Kidney capillary endothelial cell (primary cell): ENCODE data around the gene UBE3C.
A peak's percentile ranks its signal among the peaks of the same experiment; 100 is the strongest.
"Not testable (repeated sequence)": the region's sequence is repeated elsewhere in the genome, so short reads cannot be mapped to it uniquely, and the experiment has no call there.

Source experiments
- DNase-seq: peaks from one replicate; pipeline ENCODE4 v3.0.0-alpha.2; 2018; ENCODE audit warnings: low spot score

Gene UBE3C

DNA sequence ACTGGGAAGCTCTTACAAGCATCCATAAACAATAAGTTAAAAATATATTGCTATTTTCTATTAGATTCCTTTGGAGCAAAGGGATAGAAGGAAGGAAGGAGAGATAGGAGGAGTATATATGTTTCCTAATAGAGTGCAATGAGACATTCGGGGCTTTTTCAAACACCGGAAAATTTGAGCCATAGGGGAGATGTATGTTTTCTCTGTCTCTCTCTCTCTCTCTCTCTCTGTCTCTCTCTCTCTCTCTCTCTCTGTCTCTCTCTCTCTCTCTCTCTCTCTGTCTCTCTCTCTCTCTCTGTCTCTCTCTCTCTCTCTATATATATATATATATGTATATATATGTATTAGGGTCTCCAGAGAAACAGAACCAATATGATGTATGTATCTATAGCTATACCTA lies 7.9 kb upstream of the UBE3C start:
- not testable (repeated sequence) for DNase-seq

GRCh38 chr7:157132796-157133195 lies 5.9 kb upstream of the UBE3C start:
- no peak for DNase-seq

GRCh38 chr7:157133304-157133703 lies 5.4 kb upstream of the UBE3C start:
- no peak for DNase-seq

- DNase-seq, result peak; percentile 32
Observed at GRCh38 chr7:157136372-157136771, 2.4 kb upstream of the UBE3C start.

DNA sequence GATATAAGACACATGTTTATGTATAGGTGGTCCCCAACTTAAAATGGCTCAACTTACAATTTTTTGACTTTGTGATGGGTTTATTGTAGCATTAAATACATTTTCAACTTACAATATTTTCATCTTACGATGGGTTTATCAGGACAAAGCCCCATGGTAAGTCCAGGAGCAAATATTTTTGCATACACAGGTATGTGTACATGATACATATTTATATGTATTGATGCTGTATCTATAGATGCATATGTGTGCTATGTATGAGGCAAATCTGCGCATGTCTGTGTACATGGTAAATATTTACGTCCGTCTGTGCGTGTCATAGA lies 664 bp upstream of the UBE3C start:
- no peak for DNase-seq

GRCh38 chr7:157139111-157139809 lies 534 bp downstream of the UBE3C start:
- DNase-seq, result peak; percentile 42

DNA sequence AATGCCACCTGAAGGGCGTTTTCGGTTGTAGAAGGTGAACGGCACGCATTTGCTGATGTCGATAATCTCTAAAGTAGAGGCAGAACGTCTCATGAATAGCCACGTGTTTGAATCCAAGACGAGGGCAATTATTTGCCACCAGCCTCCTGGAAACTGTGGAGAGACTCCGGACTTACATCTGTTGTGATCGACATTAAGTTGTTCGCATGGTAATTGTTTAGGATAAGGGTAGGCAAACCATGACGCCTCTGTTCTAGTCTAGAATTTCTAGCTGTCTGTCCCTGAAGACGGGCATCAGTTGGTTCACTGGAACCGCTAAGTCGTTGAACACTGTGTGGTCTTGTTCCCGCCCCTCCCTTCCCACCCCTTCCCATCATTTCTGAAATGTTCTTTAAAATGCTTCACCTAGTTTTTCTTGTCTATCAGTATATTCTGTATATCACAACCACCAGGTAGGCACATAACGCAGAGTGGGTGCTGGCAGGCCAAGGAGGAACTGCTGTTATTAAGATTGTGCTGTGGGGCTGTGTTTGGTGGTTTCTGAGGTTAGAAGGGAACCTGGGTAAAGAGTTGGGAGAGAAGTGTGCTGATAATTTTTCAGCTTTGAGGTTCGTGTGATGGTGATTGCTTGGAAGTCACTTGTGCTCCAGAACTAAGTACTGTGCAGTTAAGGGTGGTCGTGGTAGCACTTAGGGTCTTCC lies 1.2 kb downstream of the UBE3C start:
- peak; percentile 21 for DNase-seq

- DNase-seq, result no peak
Observed at GRCh38 chr7:157140511-157140905, 1.8 kb downstream of the UBE3C start.

- no peak for DNase-seq
Observed at GRCh38 chr7:157141525-157142060, 2.9 kb downstream of the UBE3C start.

DNA sequence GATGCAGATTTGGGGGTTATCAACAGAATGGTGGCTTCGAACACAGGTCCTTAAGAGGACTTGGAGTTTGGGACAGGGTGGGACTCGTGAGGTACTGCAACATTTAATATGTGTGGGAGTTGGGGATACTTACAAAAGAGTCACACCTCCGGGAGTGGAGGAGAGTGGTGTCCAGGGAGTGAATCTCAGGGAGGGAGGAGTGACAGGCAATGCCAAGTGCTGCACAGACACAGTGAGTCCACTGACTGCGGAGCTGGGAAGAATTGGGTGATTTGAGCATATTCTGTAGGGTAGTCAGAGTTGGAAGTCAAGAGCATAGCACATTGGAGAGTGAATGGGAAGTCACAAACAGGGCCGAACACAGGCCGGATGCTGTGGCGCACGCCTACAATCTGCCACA lies 5.1 kb downstream of the UBE3C start:
- no peak for DNase-seq

GRCh38 chr7:157149317-157149716 lies 10.6 kb downstream of the UBE3C start:
- DNase-seq, result no peak

DNA sequence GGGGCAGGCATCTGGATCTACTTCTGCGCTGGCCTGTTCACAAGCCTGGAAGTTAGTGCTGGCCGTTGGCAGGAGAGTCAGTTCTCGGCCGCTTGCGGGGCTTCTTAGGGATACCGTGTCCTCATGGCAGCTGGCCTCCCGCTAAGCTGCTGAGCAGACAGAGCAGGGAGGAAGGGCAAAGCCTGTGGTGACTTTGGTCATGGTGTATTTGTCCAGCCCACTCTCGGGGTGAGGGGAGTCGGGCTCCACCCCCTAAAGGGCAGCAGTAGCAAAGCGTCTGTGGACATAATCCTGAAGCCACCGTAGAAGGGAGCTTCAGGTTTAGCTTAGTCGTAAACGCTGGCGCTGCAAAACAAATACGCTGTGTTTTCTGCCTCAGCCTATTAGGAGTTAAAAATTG lies 12.2 kb downstream of the UBE3C start:
- no peak for DNase-seq

GRCh38 chr7:157151626-157152339 lies 13.1 kb downstream of the UBE3C start:
- DNase-seq, result no peak

- no peak for DNase-seq
Observed at GRCh38 chr7:157152391-157152937, 13.7 kb downstream of the UBE3C start.

DNA sequence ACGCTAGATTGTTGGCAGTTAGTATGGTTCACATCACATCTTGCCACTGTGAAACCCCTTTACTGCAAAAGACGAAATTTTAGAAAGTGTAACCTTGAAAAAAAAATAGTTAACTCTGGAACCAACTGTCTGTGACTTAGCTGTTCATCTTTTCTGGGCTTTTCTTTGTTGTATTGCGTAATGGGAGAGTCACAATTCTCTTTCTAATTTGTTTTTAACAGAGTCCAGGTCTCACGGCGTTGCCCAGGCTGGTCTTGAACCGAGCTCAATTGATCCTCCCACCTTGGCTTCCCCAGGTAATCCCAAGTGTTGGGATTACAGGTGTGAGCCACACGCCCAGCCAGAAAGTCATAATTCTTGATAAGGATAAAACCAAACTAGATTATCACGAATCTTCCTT lies 14.5 kb downstream of the UBE3C start:
- no peak for DNase-seq

DNA sequence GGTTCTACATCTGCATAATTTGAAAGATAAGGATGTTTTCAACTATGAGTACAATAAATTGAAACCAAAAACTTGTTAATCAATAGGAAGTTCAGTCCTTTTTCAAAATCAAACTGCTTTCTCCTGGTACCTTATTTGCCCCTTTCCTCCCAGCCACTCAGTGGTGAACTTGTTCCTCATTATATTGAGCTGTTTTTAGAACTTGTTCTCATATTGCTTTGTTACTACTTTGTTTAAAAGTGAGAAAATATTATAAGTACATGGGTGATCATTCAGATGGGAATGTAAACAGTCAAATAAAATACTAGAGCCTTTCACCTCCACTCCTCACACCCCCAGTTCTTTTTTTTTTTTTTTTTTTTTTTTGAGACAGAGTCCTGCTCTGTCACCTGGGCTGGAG lies 17.2 kb downstream of the UBE3C start:
- no peak for DNase-seq

- no peak for DNase-seq
Observed at GRCh38 chr7:157158400-157158799, 19.7 kb downstream of the UBE3C start.

DNA sequence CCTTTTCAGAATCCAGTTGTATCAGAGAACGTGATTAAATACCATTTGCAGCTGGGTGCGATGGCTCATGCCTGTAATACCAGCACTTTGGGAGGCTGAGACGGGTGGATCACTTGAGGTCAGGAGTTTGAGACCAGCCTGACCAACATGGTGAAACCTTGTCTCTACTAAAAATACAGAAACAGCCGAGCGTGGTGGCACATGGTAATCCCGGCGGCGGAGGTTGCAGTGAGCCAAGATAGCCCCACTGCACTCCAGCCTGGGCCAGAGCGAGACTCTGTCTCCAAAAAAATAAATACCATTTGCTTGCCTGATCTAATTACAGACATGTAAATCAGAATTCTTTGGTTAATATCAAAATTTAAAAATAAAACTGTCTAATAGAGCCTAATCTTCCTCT lies 20.8 kb downstream of the UBE3C start:
- not testable (repeated sequence) for DNase-seq

DNA sequence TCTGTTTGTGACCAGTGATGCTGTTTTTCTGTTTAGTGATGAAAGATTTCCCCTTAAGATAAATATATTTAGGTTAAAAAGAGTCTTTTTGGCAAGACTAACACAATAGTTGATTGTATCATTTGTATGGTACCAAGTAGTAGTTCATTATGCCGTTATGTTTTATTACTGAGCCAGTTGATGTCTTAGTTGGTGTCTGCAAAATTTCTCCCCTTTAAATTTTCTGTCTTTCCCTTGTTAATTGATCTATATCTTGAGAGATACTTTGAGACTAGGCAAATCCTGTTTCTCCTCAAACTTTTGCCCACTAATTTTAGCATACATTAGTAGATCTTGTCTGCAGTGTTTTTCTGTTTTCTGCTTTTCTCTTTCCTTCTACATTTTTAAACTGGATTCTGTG lies 21.7 kb downstream of the UBE3C start:
- DNase-seq, result no peak

DNA sequence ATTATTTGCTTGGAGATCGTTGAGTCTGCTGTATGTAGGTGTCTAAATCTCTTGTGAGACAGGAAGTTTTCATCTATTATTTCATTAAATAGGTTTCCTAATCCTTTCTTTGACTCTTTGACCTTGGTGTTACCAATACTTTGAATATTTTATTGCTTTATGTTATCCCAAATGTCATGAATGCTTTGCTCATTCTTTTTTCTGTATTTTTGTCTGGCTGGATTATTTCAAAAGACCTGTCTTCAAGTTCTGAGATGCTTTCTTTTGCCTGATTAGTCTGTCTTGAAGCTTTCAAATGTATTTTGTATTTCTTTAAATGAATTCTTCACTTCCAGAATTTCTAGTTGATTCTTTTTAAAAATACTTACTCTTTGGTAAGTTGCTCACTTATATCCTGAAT lies 27.3 kb downstream of the UBE3C start:
- DNase-seq, result no peak

- DNase-seq, result no peak
Observed at GRCh38 chr7:157168571-157168970, 29.8 kb downstream of the UBE3C start.

GRCh38 chr7:157176771-157177170 lies 38.0 kb downstream of the UBE3C start:
- DNase-seq, result no peak
